ENCODE data around the gene RXRA.

- TF ChIP-seq CTCF (IDR thresholded peaks at IDR 0.05; ENCODE audit: insufficient read depth, low read depth, low read length) (no peak), EZH2 (IDR thresholded peaks at IDR 0.05; ENCODE audit: insufficient read depth, low read length) (no peak)
These were observed 82.1 kb downstream of the RXRA start for GRCh38 chr9:134408389-134408788.

Measured in astrocyte (in vitro differentiated cells and primary cell).